Stomach (tissue), 9 donors: ENCODE data around the gene PCSK9. TPM values are rescaled to one million over a fixed set of nuclear protein-coding genes. Genes with fewer than 3 reads are reported as not detected.
A peak's percentile ranks its signal among the peaks of the same experiment; 100 is the strongest.

ENCODE experiments used
- DNase-seq, 2 donors: peaks; one replicate each; pipeline versions ENCODE4 v3.0.0 to v3.0.0-alpha.2; 2013 to 2019
- H3K27ac ChIP-seq, 5 donors: fragments of 200-600 bp in 4 of 5; sonication (generic) in 4 of 5; one replicate each; pipeline ENCODE4 v1.5.1; 2013 to 2019; ENCODE audit warnings: mild to moderate bottlenecking in 1 of 5, moderate library complexity in 1 of 5
- H3K27me3 ChIP-seq, 3 donors: fragments of 200-600 bp; sonication (generic); one replicate each; pipeline ENCODE4 v1.5.1; 2017 to 2019; ENCODE audit warnings: mixed run types in 1 of 3
- H3K36me3 ChIP-seq, 4 donors: fragments of 200-600 bp; sonication (generic); 1 replicate in 3 of 4; 2 replicates in 1 of 4; pipeline ENCODE4 v1.5.1; 2016 to 2019
- H3K4me1 ChIP-seq, 4 donors: fragments of 200-600 bp; sonication (generic); one replicate each; pipeline ENCODE4 v1.5.1; 2016 to 2019
- H3K4me3 ChIP-seq, 4 donors: fragments of 200-600 bp; sonication (generic) in 3 of 4; one replicate each; pipeline ENCODE4 v1.5.1; 2016 to 2019; ENCODE audit warnings: mild to moderate bottlenecking in 1 of 4
- H3K9me3 ChIP-seq, 4 donors: fragments of 200-600 bp; sonication (generic); one replicate each; pipeline ENCODE4 v1.5.1; 2016 to 2019
- EP300 ChIP-seq: sonication (generic); formaldehyde crosslinking; IDR thresholded peaks from one replicate; pipeline ENCODE4 v1.6.1; 2017; ENCODE audit warnings: antibody characterized with exemption
- POLR2A ChIP-seq, 4 donors: fragments of 450-650 bp; IDR thresholded peaks; one replicate each; pipeline ENCODE4 v1.6.1; 2016; ENCODE audit warnings: antibody characterized with exemption in 4 of 4, control low read depth in 2 of 4, mild to moderate bottlenecking in 1 of 4, moderate library complexity in 1 of 4
- POLR2AphosphoS5 ChIP-seq, 3 donors: sonication (generic); formaldehyde crosslinking; IDR thresholded peaks; one replicate each; pipeline ENCODE4 v1.6.1; 2016; ENCODE audit warnings: antibody characterized with exemption in 3 of 3
- WGBS, 5 donors: extraction: QIAGEN DNeasy Blood & Tissue Kit in 3 of 5; methylation state at CpG; one replicate each; pipeline versions ENCODE4 v1.1.5 to v1.1.7; 2013 to 2018; 5-methylcytosine and 5-hydroxymethylcytosine counted together
- intact Hi-C: fragments of 100-400 bp; cut with DNase I; formaldehyde crosslinking; loops from one replicate; pipeline ENCODE4 v1.15.1; 2023; ENCODE audit warnings: low total_unique reads
- polyA plus RNA-seq, 3 donors: library from polyadenylated mRNA; stranded (reverse); fragments of 200-250 nt; gene quantifications; one replicate each; pipeline ENCODE4 v1.2.3, GENCODE V29; 2013
- total RNA-seq, 5 donors: library from RNA; depleted of rRNA; stranded (reverse); fragments of >200 nt; gene quantifications; one replicate each; pipeline versions ENCODE4 v1.1.0 to v1.2.3, GENCODE V29; 2014 to 2016
- TF ChIP-seq, protein P1 (sequence below), 7 experiments: fragments of 450-650 bp in 4 of 7; fragments of 200-600 bp in 3 of 7; sonication (generic) in 3 of 7; IDR thresholded peaks; one replicate each; pipeline ENCODE4 v1.5.1; 2016 to 2019; ENCODE audit warnings: antibody characterized with exemption in 7 of 7, control low read depth in 2 of 7, mild to moderate bottlenecking in 1 of 7
- donor health status: healthy with polysubstance abuse.
- donor health status: Bipolar disorder and iron deficiency.
- donor health status: healthy.

Gene PCSK9
- total and polyA plus RNA-seq, 8 donors, result 1.1 to 26.1 (median 2.6) TPM; not detected in 2

DNA sequence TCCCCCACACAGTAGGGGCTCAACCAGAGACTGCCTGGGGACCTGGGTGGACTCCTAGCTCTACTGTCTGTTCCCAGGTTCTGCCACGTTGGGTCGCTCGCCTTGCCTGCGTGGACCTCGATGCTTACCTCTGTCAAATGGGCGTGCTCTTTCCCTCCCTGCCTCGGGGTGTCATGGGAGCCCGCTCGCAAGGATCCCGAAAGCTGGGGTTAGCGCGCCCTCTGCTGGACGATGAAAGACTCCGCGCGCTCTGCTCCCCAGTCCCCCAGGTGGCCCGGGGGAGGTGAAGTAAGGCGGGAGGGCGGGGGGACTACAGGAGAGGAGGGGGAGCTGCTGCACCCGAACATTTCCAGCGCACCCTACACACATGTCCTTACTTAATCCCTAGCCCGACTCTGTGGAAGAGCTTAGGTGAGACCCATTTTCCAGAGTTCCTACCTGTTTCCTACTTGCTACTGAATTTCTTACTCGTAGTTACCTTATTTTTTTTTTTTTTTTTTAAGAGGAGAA, 42.9 kb upstream of the PCSK9 start:
- no peaks in the 10 kb centered on the region for H3K36me3 ChIP-seq
- 3 to 8% (median 5%) methylated on average over 18 to 23 of the region's 23 CpGs for WGBS, 5 donors

GRCh38 chr1:54996869-54997710, 42.3 kb upstream of the PCSK9 start:
- Histone ChIP-seq H3K27ac (no peak overlapping the region), H3K9me3 (no peaks in the 10 kb centered on the region), H3K27me3 (peaks cover 0 to 67% (median 27%) of the 10 kb centered on the region in 3 donors), H3K36me3 (no peaks in the 10 kb centered on the region), H3K4me3 (peak overlapping the region; percentile 13 to 34 (median 20)), H3K4me1 (peaks cover 7 to 12% (median 10%) of the 10 kb centered on the region in 4 donors)
- no peak for TF ChIP-seq EP300
- no peak for TF ChIP-seq POLR2A (IDR thresholded peaks at IDR 0.05)
- TF ChIP-seq, protein P1, sequence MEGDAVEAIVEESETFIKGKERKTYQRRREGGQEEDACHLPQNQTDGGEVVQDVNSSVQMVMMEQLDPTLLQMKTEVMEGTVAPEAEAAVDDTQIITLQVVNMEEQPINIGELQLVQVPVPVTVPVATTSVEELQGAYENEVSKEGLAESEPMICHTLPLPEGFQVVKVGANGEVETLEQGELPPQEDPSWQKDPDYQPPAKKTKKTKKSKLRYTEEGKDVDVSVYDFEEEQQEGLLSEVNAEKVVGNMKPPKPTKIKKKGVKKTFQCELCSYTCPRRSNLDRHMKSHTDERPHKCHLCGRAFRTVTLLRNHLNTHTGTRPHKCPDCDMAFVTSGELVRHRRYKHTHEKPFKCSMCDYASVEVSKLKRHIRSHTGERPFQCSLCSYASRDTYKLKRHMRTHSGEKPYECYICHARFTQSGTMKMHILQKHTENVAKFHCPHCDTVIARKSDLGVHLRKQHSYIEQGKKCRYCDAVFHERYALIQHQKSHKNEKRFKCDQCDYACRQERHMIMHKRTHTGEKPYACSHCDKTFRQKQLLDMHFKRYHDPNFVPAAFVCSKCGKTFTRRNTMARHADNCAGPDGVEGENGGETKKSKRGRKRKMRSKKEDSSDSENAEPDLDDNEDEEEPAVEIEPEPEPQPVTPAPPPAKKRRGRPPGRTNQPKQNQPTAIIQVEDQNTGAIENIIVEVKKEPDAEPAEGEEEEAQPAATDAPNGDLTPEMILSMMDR (IDR thresholded peaks at IDR 0.05), result no peak
- TF ChIP-seq POLR2AphosphoS5 (IDR thresholded peaks at IDR 0.05), result no peak
- DNase-seq, result peak in 1 of 2 donors; percentile 48
- intact Hi-C loops, result loop anchor here (5.0 kb wide), 1 partner anchor 50 kb away; no protein-coding TSS in a partner anchor
- WGBS, 5 donors, result 12 to 21% (median 13%) methylated on average over 32 to 46 of the region's 46 CpGs

More for the DNA sequence above, 42.9 kb upstream of the PCSK9 start:
- DNase-seq, result peak; percentile 80 to 89
- Histone ChIP-seq H3K4me3 (peak overlapping the region; percentile 13 to 34 (median 20)), H3K27ac (no peak overlapping the region), H3K9me3 (no peaks in the 10 kb centered on the region), H3K27me3 (peaks cover 0 to 64% (median 27%) of the 10 kb centered on the region in 3 donors), H3K4me1 (peaks cover 7 to 12% (median 10%) of the 10 kb centered on the region in 4 donors)
- intact Hi-C loops, result loop anchor here (5.0 kb wide), 1 partner anchor 49 kb away; no protein-coding TSS in a partner anchor
- TF ChIP-seq POLR2A (IDR thresholded peaks at IDR 0.05) (no peak), EP300 (no peak), POLR2AphosphoS5 (IDR thresholded peaks at IDR 0.05) (no peak)
- TF ChIP-seq, protein P1 (IDR thresholded peaks at IDR 0.05), result peak in 5 of 7 experiments; percentile 65 to 91 (median 79)

GRCh38 chr1:54997711-54997986, 41.7 kb upstream of the PCSK9 start:
- Histone ChIP-seq H3K9me3 (no peaks in the 10 kb centered on the region), H3K4me3 (no peak overlapping the region), H3K4me1 (peaks cover 7 to 12% (median 10%) of the 10 kb centered on the region in 4 donors), H3K36me3 (no peaks in the 10 kb centered on the region), H3K27me3 (peaks cover 0 to 67% (median 27%) of the 10 kb centered on the region in 3 donors), H3K27ac (no peak overlapping the region)
- no peak for DNase-seq
- TF ChIP-seq POLR2A (IDR thresholded peaks at IDR 0.05), result no peak
- no peak for TF ChIP-seq EP300
- TF ChIP-seq, protein P1 (IDR thresholded peaks at IDR 0.05), result no peak
- TF ChIP-seq POLR2AphosphoS5 (IDR thresholded peaks at IDR 0.05), result no peak
- intact Hi-C loops, result loop anchor here (5.0 kb wide), 1 partner anchor 50 kb away; no protein-coding TSS in a partner anchor
- 71 to 86% (median 83%) methylated on average over 6 of the region's 6 CpGs for WGBS, 5 donors

DNA sequence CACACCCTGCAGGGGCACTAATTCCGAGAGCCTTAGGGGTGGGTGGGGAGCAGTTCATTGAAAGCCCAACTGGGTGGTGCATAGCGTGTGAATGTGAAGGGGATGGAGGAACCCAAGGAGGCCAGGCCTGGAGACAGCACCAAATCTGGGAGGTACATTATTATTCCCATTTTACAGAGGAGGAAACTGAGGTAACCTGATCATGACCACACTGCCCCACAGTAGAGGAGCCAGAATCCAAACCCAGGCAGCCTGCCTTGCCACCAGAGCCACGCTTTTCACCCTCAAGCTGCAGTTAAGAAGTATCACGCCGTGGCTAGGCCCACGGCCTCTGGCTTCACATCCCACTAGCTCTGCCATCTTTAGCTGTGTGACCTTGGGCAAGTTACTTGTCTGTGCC, 41.2 kb upstream of the PCSK9 start:
- intact Hi-C loops, result loop anchor here (5.0 kb wide), 1 partner anchor 51 kb away; no protein-coding TSS in a partner anchor

More for the DNA sequence above, 41.2 kb upstream of the PCSK9 start:
- Histone ChIP-seq H3K27ac (no peak overlapping the region), H3K27me3 (peaks cover 0 to 67% (median 27%) of the 10 kb centered on the region in 3 donors), H3K36me3 (no peaks in the 10 kb centered on the region), H3K4me3 (no peak overlapping the region), H3K4me1 (peaks cover 7 to 12% (median 10%) of the 10 kb centered on the region in 4 donors), H3K9me3 (no peaks in the 10 kb centered on the region)
- DNase-seq, result no peak
- TF ChIP-seq EP300 (no peak), POLR2A (IDR thresholded peaks at IDR 0.05) (no peak), POLR2AphosphoS5 (IDR thresholded peaks at IDR 0.05) (no peak)
- TF ChIP-seq, protein P1 (IDR thresholded peaks at IDR 0.05), result no peak
- WGBS, 5 donors, result 89 to 97% (median 93%) methylated on average over 6 of the region's 6 CpGs
